Psoas muscle (tissue), 8 donors: ENCODE measurements around the gene DENND5A. TPM values are rescaled to one million over a fixed set of nuclear protein-coding genes. Genes with fewer than 3 reads are reported as not detected.
A peak's percentile ranks its signal among the peaks of the same experiment; 100 is the strongest.
"Not testable (repeated sequence)": the region's sequence is repeated elsewhere in the genome, so short reads cannot be mapped to it uniquely, and the experiment has no call there.

ENCODE experiments used
- ATAC-seq, 4 donors: fragments of 200-7000 bp; cut with Tn5 transposase; one replicate each; pipeline ENCODE4 v1.9.1; 2020; ENCODE audit warnings: moderate library complexity in 3 of 4, mild to moderate bottlenecking in 2 of 4
- DNase-seq, 2 donors: peaks; one replicate each; pipeline ENCODE4 v3.0.0-alpha.2; 2020
- H3K27ac ChIP-seq: fragments of 200-600 bp; one replicate; pipeline ENCODE4 v1.8.0; 2022
- H3K27me3 ChIP-seq, 3 donors: fragments of 200-600 bp in 1 of 3; one replicate each; pipeline versions ENCODE4 v1.6.1 to v1.8.0; 2013 to 2022; ENCODE audit warnings: low read length in 2 of 3, mild to moderate bottlenecking in 2 of 3, moderate library complexity in 1 of 3; ENCODE audit not compliant: insufficient read depth in 3 of 3
- H3K36me3 ChIP-seq, 2 donors: fragments of 200-600 bp in 1 of 2; one replicate each; pipeline versions ENCODE4 v1.6.1 to v1.8.0; 2013 to 2022; ENCODE audit warnings: low read depth in 1 of 2, mild to moderate bottlenecking in 1 of 2, moderate library complexity in 1 of 2; ENCODE audit not compliant: insufficient read depth in 1 of 2
- H3K4me1 ChIP-seq: fragments of 200-600 bp; one replicate; pipeline ENCODE4 v1.8.0; 2022
- H3K4me3 ChIP-seq: fragments of 200-600 bp; one replicate; pipeline ENCODE4 v1.8.0; 2022; ENCODE audit warnings: mild to moderate bottlenecking
- H3K9me3 ChIP-seq: fragments of 200-600 bp; one replicate; pipeline ENCODE4 v1.8.0; 2022
- CTCF ChIP-seq: fragments of 200-600 bp; IDR thresholded peaks from one replicate; pipeline ENCODE4 v1.8.0; 2022; ENCODE audit warnings: antibody characterized with exemption
- WGBS, 3 donors: extraction: QIAGEN DNeasy Blood & Tissue Kit; methylation state at CpG; one replicate each; pipeline versions ENCODE4 v1.1.6 to v1.1.7; 2013; 5-methylcytosine and 5-hydroxymethylcytosine counted together
- intact Hi-C, 2 donors: fragments of 100-400 bp; cut with DNase I; formaldehyde crosslinking; loops; one replicate each; pipeline versions ENCODE4 v1.11.0 to v1.14.2; 2022
- polyA plus RNA-seq, 3 donors: library from polyadenylated mRNA; stranded (reverse); fragments of 200-250 nt; gene quantifications; one replicate each; pipeline ENCODE4 v1.2.3, GENCODE V29; 2013
- total RNA-seq, 4 donors: library from RNA; stranded (reverse); fragmentation: NEBNext Ultra II Directional in 2 of 4; extraction: Animal tissue kit (Norgen Biotek cat#: 25700) in 2 of 4; gene quantifications; one replicate each; pipeline versions ENCODE4 v1.2.1 to v1.2.4, GENCODE V29; 2021 to 2023
- donor health status: healthy with polysubstance abuse.
- donor health status: DM: no; HTN: no; CAD: no; lungs with moderate emphysema.
- donor health status: Bipolar disorder and iron deficiency.
- donor health status: healthy.
- donor health status: DM: yes; HTN: yes; CAD: no.
- donor health status: DM: no; HTN: no; CAD: no.
- donor health status: DM: no; HTN: no; CAD: no.
- donor health status: DM: yes; HTN: yes; CAD: no.

Gene DENND5A
- total and polyA plus RNA-seq, 7 donors, result 27.2 to 82.1 (median 30.8) TPM

GRCh38 chr11:9259981-9260837 is 4.9 kb downstream of the DENND5A start:
- 46 to 73% (median 54%) methylated on average over 4 of the region's 4 CpGs for WGBS, 3 donors
- Histone ChIP-seq H3K4me3 (no peak overlapping the region), H3K27ac (no peak overlapping the region), H3K27me3 (no peaks in the 10 kb centered on the region), H3K4me1 (peaks cover 18% of the 10 kb centered on the region), H3K9me3 (no peaks in the 10 kb centered on the region), H3K36me3 (no peaks in the 10 kb centered on the region)
- intact Hi-C loops, result loop anchor here in 1 of 2 donors (5.0 kb wide), 2 partner anchors 43 to 88 kb away; no protein-coding TSS in a partner anchor
- peak; percentile 7 for TF ChIP-seq CTCF
- no peak for DNase-seq
- ATAC-seq, result no peak

GRCh38 chr11:9258279-9258678 is 6.9 kb downstream of the DENND5A start:
- not testable (repeated sequence) for H3K27me3 ChIP-seq, DNase-seq, H3K27ac ChIP-seq, H3K36me3 ChIP-seq, H3K9me3 ChIP-seq, ATAC-seq, H3K4me3 ChIP-seq
- intact Hi-C loops, result loop anchor here in 1 of 2 donors (5.0 kb wide), 1 partner anchor 41 kb away; no protein-coding TSS in a partner anchor
- peaks cover 18% of the 10 kb centered on the region for H3K4me1 ChIP-seq
- WGBS, 3 donors, result 93 to 98% (median 93%) methylated on average over 4 of the region's 4 CpGs

- Histone ChIP-seq H3K4me1 (peaks cover 11% of the 10 kb centered on the region), H3K27me3 (no peaks in the 10 kb centered on the region), H3K27ac (no peak overlapping the region), H3K9me3 (no peaks in the 10 kb centered on the region), H3K36me3 (no peaks in the 10 kb centered on the region), H3K4me3 (no peak overlapping the region)
- DNase-seq (no peak), ATAC-seq (no peak)
- intact Hi-C loops, result no loop called here
- 75 to 84% (median 76%) methylated on average over 3 of the region's 3 CpGs for WGBS, 3 donors
- no peak for TF ChIP-seq CTCF
These were observed 10.7 kb downstream of the DENND5A start for GRCh38 chr11:9254416-9254815.

GRCh38 chr11:9253086-9253485 is 12.1 kb downstream of the DENND5A start:
- WGBS, 3 donors, result 66 to 70% (median 67%) methylated on average over 3 of the region's 3 CpGs
- DNase-seq, result no peak
- no peak for TF ChIP-seq CTCF
- intact Hi-C loops, result no loop called here
- Histone ChIP-seq H3K4me1 (peaks cover 11% of the 10 kb centered on the region), H3K27me3 (no peaks in the 10 kb centered on the region), H3K36me3 (no peaks in the 10 kb centered on the region), H3K27ac (no peak overlapping the region), H3K9me3 (no peaks in the 10 kb centered on the region), H3K4me3 (no peak overlapping the region)
- no peak for ATAC-seq

- no peak for TF ChIP-seq CTCF
- Histone ChIP-seq H3K27ac (no peak overlapping the region), H3K9me3 (no peaks in the 10 kb centered on the region), H3K27me3 (no peaks in the 10 kb centered on the region), H3K4me1 (peaks cover 11% of the 10 kb centered on the region), H3K4me3 (no peak overlapping the region), H3K36me3 (no peaks in the 10 kb centered on the region)
- intact Hi-C loops, result no loop called here
- 87 to 90% (median 88%) methylated on average over 3 of the region's 3 CpGs for WGBS, 3 donors
- DNase-seq (no peak), ATAC-seq (no peak)
These were observed 13.8 kb downstream of the DENND5A start for GRCh38 chr11:9251311-9251710.
